Measurements from ENCODE around the gene LPXN. TPM values are rescaled to one million over a fixed set of nuclear protein-coding genes. Genes with fewer than 3 reads are reported as not detected.

LPXN gene
- total and polyA plus RNA-seq, 10 of the 15 experiments (the other 5 are each of a cell fraction or from before 2014, with no cell fraction given), result 131 to 349 (median 201) TPM

DNA sequence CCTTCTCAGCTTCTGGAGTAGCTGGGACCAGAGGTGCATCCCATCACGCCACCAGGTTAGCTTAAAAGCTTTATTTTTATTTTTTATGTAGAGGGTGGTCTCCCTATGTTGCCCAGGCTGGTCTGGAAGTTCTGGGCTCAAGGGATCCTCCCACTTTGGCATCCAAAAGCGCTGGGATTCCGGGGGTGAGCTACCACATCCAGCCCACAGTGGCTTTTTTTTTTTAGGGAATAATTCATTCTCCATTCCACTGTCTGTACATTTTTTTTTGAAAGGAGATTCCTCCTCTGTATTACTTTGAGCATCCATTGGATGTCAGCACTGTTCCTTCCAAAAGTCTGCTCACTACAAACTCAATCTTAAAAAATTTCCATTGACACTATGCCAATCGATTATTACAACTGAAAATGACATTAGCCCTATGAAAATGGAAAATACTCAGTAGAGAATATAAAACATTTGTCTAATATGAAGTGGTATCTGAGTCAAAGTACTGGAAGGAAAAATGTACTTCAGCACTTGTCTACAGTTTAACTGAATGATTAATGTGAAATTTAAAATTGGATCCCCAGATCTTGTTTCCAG lies 1.3 kb upstream of the LPXN start (continued):
- TF ChIP-seq RAD21 (IDR thresholded peaks at IDR 0.05; ENCODE audit: insufficient read depth, low read depth, low read length), result peak; percentile 65
- TF ChIP-seq ZBTB11 (CRISPR knock-in tag; IDR thresholded peaks at IDR 0.05), result no peak
- 0 out of 2 replicates have a peak, but pooled peaks have one; percentile 37 for TF ChIP-seq ZNF384 (IDR thresholded peaks at IDR 0.05; ENCODE audit: borderline replicate concordance, low read depth, low read length)
- TF ChIP-seq, protein P1, sequence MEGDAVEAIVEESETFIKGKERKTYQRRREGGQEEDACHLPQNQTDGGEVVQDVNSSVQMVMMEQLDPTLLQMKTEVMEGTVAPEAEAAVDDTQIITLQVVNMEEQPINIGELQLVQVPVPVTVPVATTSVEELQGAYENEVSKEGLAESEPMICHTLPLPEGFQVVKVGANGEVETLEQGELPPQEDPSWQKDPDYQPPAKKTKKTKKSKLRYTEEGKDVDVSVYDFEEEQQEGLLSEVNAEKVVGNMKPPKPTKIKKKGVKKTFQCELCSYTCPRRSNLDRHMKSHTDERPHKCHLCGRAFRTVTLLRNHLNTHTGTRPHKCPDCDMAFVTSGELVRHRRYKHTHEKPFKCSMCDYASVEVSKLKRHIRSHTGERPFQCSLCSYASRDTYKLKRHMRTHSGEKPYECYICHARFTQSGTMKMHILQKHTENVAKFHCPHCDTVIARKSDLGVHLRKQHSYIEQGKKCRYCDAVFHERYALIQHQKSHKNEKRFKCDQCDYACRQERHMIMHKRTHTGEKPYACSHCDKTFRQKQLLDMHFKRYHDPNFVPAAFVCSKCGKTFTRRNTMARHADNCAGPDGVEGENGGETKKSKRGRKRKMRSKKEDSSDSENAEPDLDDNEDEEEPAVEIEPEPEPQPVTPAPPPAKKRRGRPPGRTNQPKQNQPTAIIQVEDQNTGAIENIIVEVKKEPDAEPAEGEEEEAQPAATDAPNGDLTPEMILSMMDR (IDR thresholded peaks at IDR 0.05 in 2 of 3, conservative IDR thresholded peaks at IDR 0.05 in 1 of 3; ENCODE audit: control insufficient read depth in 2 of 3, extremely low read depth in 1 of 3, insufficient read depth in 1 of 3, low read depth in 3 of 3, low read length in 3 of 3), result peak; percentile 37 to 60 (median 38); a peak in 5 of 6 replicates

DNA sequence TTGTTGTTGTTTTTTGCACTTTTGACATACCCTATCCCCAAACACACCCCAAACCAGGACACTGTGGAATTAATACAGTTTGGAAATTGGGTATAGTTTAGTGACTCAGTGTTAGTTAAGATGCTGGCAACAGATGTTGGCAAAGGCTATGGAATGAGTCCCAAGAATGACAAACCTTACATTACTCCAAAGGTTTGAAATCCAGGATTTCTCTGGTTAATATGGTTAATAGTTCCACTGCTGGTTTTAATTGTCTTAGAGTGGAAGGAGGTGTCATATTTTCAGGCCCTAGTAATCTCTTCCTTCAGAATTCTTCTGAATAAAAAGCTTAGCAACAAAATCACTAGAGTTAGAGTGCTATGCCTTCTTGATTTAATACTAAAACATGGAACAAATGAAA lies 775 bp downstream of the LPXN start:
- SMC1A ChIA-PET (ENCODE audit: uncharacterized antibody, unreplicated experiment), result interaction anchor here (2.3 to 4.0 kb wide), 3 partner anchors 7 to 98 kb away, joined by 5 to 49 read pairs (median 23); no protein-coding TSS in a partner anchor
- TF ChIP-seq POLR2AphosphoS2 (IDR thresholded peaks at IDR 0.05; ENCODE audit: low read depth, low read length) (0 out of 2 replicates have a peak, but pooled peaks have one; percentile 26), KLF5 (IDR thresholded peaks at IDR 0.05; ENCODE audit: partially characterized antibody) (no peak), BCL11A (IDR thresholded peaks at IDR 0.05; ENCODE audit: low read depth, low read length) (no peak)
- H3K4me1 ChIP-seq (ENCODE audit: control insufficient read depth, insufficient read depth, low read length), result peaks cover 9% of the 10 kb centered on the region
- H3K4me3 ChIP-seq, result peak overlapping the region; percentile 77
- CTCF ChIA-PET, result interaction anchor here (0.9 to 3.6 kb wide), 6 partner anchors 7 to 72 kb away, joined by 3 to 54 read pairs (median 10); no protein-coding TSS in a partner anchor
- ATAC-seq, result no peak
- peak overlapping the region; percentile 99 for H3K27ac ChIP-seq (ENCODE audit: control insufficient read depth, insufficient read depth)
- POLR2A ChIA-PET, result interaction anchor here (0.9 to 1.1 kb wide), 4 partner anchors 13 to 72 kb away, joined by 3 to 6 read pairs (median 3); no protein-coding TSS in a partner anchor
- TSS peak; percentile 67 for BruUV-seq (replicated peaks)
- peaks cover 76% of the 10 kb centered on the region for H3K79me2 ChIP-seq (ENCODE audit: control insufficient read depth, insufficient read depth, low read length)
- H3K36me3 ChIP-seq (ENCODE audit: control insufficient read depth in 2 of 2, insufficient read depth in 2 of 2, low read length in 1 of 2), result peaks cover 1 to 5% of the 10 kb centered on the region in 2 experiments
- H3K9ac ChIP-seq (ENCODE audit: control insufficient read depth, insufficient read depth, low read length), result peak overlapping the region; percentile 100
- H3K27me3 ChIP-seq (replicated peaks in 1 of 2; ENCODE audit: control insufficient read depth in 2 of 2, insufficient read depth in 2 of 2, low read length in 1 of 2), result no peaks in the 10 kb centered on the region
- no peaks in the 10 kb centered on the region for H3K9me3 ChIP-seq (replicated peaks; ENCODE audit: control insufficient read depth, insufficient read depth, low read length)
- FAIRE-seq, result no peak
- no peak for DNase-seq (ENCODE audit: low read depth, low spot score)
- peak overlapping the region; percentile 98 for H3K4me2 ChIP-seq (ENCODE audit: control insufficient read depth, insufficient read depth)
- no peak overlapping the region for H2AFZ ChIP-seq (ENCODE audit: control insufficient read depth, low read depth, low read length)
- in situ Hi-C loops (cut with MboI) (loop anchor here (5.0 to 25.0 kb wide), 5 partner anchors 530 to 1238 kb away; partner anchors contain the start of genes FAM111B, P2RX3, PATL1 and SSRP1), intact Hi-C loops (cut with micrococcal nuclease; ENCODE audit: unreplicated experiment) (loop anchor here (5.0 to 10.0 kb wide), 4 partner anchors 212 to 980 kb away; no protein-coding TSS in a partner anchor)
- RAD21 ChIA-PET (ENCODE audit: unreplicated experiment), result interaction anchor here (0.9 to 3.3 kb wide), 8 partner anchors 8 to 583 kb away, joined by 3 to 27 read pairs (median 8); no protein-coding TSS in a partner anchor
- no peaks in the 10 kb centered on the region for H4K20me1 ChIP-seq (ENCODE audit: control insufficient read depth, insufficient read depth)

Measured in GM12878 (cell line).